Activated T-cell treated with anti-CD3 and anti-CD28 coated beads for 48 hours (primary cell): ENCODE data around the gene BCL11B.

Experiments used
- DNase-seq: peaks from one replicate; pipeline ENCODE4 v3.0.0-alpha.2; 2020; ENCODE audit warnings: low read depth

BCL11B gene

DNA sequence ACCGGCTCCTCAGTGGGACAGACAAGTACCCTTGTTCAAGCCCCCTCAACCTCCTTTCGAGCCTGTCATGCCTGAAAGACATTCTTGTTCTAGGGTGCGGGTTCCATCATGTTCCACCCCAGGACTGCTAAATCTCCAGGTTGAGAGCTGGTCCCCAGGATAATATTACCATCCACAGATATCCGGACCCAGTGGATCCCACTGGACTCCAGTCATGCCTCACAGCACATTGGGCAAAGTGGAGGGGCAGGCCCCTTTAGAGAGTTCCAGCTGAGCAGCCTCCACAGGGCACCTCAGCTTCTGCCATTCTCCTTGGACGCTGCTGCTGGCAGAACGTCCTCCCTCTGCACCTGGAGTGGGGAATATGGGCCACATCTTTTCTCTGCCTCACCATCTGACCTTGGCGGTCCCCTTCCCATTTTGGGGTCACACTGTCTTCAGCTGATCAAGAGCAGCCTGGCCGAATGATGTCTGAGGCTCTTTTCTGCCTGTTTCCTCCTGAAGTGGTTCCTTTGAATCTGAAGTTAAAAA, 137.4 kb downstream of the BCL11B start:
- no peak for DNase-seq

DNA sequence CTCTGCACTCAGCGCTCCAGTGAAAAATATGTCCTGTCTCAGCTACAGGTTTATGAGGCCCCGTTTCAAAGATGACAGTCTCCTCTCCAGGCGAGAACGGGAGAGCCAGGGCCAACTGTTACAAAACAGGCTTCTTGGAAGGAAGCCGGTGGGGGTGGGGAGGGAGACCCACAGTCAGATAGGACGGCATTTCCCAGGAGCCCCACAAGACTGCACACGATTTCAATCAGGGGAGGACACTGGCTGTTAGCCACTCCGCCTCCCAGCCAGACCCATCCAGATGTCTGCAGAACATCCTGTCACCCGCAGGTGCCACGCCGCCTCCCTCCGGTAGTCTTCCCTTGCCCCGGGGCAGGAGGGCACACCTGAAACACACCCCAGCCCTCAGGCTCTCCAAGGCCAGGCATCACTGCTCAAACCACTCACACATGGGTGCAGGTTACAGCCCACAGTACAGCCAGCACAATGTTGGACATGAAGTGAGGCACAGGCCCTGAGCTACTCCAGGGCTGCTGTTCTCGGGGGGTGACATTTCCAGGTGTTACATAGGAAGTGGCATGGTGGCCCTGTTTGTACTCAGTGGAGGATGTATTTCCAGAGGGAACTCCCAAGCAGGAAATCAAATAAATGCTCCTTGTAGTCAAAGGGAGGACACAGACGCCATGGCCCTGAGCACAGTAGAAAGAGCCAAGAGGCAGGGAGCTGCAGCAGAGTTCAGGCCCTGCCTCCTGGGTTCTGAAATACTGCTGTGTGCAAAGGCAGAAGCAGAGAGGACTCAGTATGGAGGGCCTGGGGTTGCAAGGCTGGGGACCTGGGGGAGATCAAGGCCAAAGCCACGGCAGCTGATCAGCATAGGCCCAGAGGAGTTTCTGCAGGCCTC, 138.1 kb downstream of the BCL11B start:
- DNase-seq: no peak

DNA sequence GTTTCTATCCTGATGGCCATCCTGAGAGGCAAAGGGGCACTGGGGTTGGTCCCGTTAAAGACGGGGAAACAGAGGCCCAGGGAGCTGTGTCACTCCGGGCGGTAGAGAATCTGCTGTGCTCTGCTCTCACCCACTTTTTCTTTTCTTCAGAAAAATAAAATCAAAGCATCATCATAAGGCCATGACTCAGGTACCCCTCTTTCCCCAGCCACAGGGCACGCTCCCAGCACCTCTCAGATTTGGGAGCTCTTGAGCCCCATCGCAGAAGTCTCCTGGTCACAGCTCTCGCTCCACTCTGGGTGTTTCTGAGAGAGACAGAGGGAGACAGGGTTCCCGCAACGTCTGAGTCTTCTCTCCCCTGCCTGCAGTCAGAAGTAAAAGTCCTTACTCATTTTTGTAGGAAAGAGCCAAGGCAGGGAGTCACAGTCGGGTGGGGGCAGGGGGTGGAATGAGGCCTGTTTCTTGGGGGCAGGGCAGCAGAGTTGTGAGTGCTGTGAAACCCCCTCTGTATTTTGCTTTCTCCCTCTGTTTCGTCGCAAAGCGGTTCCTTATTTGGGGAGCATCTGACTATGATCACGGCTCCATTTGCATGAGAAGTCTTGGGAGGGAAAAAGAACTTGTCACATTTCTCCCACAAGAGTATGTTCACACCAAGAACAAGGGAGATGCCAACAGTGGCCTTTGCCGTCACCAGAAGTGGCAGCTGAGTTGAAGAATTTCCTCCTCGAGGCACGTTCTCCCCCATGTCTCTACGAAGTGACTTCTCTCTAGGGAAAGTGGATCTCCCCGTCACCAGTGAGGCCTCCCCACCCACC, 139.0 kb downstream of the BCL11B start:
- DNase-seq: no peak

DNA sequence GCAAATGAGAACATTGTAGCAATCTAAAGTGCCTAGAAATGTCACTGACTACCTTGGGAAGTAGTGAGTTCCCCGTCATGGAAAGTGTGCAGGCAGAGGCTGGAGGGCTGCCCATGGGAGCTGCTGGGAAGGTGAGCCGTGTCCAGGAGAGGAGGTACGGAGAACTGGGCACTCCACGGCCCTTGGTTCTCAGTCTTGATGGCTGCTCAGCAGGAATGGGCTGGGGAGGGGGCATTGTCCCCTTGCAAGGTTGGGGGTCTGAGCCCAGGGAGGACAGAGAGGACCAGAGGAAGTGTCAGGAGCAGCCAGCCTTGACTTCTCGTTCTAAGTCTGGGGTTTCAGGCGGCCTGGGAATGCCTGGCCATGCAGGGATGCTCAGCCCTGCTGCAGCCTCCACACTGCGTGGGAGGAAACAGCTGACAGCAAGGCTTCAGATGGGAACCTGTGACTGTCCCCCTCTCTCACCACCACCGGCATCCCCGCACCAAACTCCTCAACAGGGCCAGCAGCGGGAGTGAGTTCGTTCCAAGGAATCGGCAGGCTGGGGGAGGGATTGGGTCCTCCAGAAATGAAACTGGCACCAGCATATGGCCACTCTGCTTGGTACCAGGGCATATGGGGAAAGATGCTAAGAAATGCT, 140.2 kb downstream of the BCL11B start:
- DNase-seq: no peak

DNA sequence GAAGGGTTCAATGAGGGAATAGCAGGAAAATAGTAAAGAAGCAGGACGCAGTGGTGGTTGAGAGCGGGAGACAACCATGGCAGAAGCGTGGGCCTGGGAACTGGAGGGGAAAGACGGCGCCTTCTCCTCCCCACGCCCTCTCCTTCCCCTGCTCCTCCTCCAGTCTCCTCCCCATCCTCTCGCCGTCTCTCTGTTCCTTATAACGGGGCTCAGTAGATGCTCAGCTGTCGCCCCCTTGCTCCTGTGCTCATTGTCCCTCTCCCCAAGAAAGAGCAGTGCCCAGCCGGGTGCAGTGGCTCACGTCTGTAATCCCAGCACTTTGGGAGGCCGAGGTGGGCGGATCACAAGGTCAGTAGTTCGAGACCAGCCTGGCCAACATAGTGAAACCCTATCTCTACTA, 142.0 kb downstream of the BCL11B start:
- no peak for DNase-seq

DNA sequence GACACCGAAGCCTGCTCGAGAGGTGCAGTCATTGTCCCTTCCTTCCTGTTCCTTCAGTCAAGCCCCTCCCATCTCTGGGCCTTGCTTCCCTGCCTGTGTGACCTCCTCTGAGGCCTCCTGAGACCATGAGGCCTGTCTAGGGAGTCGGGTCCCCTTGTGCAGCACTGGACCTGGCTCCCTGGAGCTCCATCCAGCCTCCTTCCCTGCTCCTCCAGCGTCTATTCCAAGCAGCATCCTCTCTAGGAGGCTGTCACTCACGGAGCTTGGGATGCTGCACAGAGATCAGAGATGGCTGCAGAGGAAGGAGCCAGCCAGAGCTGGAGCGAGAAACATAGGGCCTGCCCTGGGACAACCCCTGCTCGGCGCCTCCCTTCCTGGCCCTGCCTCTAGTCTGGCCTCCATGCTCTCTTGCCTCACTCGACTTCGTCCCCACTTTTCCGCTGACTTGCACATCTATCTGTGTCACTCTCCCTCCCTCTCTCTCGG, 142.7 kb downstream of the BCL11B start:
- DNase-seq: no peak

DNA sequence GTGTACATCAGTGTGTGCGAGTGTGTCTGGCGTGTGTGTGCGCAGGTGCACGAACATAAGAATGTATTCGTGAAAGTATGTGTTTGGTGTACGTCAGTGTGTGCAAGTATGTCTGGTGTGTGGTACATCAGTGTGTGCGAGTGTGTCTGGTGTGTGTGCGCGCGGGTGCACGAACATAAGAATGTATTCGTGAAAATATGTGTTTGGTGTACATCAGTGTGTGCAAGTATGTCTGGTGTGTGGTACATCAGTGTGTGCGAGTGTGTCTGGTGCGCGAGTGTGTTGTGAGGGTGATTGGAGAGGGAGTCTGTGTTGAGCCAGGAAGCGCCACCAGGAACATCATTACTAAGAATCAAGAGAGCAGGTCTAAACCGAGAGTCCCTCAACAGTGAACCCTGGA, 143.8 kb downstream of the BCL11B start:
- no peak for DNase-seq

DNA sequence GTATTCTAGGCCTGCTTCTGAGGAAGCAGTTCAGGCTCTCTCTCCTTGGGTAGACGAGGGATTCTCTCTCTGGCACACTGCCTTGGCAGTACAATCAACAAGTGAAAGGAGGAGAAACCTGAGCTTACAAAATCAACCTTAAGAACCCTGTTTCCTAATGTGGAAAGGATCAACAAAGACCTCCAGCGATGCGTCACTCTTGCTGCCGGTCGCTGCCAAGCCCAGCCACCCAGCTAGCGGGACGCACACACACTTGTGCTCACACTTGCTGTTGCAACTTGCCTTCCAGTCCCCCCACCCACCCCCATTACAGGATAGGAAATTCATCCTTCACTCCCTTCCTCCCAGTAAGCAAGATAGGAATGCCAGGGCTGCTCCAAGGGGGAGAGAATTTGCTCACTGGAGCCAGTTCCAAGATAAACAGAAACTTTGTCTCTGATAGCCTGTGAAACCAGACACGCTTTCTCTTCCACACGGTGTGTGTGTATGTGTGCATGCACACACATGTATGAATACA, 144.3 kb downstream of the BCL11B start:
- no peak for DNase-seq

DNA sequence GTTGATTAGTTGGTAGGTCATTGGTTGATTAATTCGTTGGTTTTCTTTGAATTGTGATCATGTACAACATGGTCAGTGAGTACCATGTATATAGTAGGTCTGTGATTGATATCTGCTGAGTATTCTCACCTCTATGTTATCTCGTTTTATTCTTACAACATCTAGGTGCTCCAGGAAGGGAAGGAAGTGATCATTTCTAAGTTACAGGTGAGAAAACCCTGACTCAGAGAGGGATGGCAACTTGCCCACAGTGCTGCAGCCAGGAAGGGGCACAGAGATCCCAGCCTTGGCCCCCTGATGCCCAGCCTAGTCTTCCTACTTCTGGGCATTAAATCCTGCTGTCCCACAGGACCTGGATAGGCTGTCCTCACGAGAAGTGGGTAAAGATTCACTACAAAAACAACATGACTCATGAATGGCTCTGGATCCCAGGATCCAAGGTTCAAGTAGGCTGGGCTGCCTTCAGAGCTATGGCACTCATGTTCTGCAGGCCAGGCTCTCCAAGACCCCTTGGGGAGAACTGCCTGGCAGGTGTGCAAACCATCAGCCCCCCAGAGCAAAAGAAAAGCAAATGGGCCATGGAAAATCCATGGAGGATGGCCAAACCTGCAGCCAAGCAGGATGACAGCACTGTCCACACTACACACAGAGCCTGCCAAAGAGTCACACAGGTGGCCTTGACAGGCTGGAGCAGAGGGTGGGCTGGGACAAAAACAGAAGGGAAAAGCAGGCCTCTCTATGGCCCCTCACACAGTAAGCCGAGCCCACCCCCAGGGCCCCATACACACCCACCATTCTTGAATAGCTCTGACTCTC, 146.2 kb downstream of the BCL11B start:
- DNase-seq: no peak

DNA sequence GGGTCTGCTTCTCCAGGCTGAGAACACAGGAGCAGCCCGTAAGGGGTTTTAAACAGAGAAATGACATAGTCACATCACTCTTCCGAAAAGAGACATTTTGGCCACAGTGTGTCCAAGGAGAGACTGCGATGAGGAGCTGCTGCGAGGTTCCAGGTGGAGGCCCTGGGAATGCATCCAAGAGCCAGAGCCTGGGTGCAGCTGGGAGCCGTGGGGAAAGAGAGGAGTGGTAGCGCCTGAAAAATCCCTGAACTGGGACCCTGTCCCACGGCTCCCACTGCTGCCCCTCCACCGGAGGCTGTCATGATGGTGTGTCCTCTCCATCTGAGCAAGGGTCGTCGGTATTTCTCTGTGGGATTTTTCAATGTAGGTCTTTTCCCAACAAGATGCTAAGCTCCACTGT, 146.9 kb downstream of the BCL11B start:
- DNase-seq: no peak

DNA sequence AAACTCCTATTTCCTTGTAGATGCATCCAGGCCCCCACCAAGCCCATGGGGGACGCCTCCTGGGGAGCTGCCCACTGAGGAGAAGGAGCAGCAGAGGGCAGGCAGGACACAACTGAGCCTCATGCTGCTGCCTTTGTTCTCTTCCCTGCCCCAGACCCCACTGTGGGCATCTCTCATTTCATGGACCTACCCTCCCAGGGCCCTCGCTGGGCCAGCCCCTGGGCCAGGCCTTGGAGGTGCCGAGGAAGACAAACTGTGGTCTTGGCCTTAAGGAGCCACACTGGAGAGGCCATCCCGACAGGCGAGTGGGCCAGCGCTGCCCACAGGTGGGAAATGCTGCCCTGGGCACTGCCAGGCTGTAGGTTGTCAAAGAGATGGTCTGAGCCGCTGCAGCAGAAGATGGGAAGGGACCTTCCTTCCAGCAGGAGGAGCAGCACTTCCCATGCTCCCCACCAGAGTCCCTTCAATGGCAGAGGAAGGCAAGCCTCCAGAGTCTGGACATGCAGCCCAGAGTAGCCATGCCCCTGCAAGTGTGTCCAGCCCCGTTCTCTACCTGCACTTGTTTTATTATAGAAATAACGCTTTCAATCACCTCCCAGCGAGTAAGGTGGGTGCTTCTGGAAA, 147.4 kb downstream of the BCL11B start:
- DNase-seq: no peak

DNA sequence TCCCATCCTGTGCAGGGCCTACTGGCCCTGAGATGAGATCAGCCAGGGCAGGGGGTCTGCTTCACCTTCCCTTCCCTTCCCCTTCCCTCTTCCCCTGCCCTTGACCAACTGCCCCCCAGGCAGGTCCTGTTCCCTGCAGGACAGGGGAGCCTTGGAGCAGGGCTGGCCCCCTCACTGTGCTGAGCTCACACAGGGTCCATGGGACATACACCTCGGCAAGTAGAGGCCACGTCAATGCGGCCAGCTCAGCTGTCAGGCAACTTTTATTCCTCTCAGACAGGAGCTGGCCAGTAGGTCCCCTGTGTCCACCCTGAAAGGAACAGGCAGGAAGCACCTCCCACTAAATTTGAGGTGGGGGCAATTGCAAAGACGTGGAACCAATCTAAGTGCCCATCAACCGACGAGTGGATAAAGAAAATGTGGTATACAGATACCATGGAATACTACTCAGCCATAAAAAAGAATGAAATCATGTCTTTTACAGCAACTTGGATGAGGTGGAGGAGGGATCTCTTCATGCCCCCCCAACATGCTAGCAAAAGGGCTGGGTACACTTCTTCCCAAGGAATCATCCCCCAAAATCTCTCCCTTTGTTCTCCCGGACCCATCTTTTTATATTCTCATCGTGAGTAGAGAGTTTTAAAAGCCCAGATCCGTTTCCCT, 148.7 kb downstream of the BCL11B start:
- no peak for DNase-seq

DNA sequence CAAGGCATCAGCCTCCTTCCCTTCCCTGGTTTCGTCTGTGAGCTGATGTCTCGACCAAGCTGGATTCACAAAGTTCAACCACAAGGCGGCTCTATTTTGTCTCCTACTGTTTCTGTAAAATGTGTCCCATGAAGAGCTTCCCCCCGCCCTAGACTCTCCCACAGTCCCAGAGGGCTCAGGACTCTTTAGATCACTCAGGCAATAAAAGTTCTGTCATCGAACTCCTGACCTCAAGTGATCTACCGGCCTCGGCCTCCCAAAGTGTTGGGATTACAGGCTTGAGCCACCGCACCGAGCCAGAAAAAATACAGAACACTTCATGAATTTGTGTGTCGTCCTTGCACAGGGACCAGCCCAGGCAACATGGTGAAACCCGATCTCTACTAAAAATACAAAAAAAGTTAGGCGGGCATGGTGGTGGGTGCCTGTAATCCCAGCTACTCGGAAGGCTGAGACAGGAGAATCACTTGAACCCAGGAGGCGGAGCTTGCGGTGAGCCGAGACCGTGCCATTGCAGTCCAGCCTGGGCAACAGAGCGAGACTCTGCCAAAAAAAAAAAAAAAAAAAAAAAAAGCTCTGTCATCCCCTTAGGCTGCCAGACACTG, 149.4 kb downstream of the BCL11B start:
- DNase-seq: no peak

DNA sequence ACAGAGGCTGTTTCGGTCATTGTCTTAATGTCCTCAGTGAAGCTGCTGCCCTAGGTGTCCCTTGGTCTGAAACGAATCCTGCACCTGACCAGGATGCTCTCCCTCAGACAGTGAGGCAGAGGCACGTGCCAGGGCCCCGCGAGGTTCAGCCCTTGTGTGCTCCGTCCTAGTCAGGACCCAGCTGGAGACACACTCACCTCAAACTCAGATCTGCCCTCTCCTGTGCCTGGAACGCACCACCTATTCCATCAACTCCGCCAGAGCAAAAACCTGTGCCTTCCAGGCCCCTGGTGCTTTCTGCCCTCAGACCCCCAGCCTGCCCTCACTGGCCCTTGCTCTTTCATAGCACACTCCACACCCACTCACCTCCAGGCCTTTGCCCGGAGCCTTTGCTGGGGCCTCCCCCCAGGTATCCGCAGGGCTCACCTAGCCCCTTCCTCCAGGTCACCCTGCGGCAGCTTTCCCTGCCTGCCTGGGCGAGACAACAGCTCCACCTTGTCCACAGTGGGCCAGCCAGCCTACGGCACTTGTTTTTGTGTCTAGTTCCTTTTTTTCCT, 150.6 kb downstream of the BCL11B start:
- no peak for DNase-seq

DNA sequence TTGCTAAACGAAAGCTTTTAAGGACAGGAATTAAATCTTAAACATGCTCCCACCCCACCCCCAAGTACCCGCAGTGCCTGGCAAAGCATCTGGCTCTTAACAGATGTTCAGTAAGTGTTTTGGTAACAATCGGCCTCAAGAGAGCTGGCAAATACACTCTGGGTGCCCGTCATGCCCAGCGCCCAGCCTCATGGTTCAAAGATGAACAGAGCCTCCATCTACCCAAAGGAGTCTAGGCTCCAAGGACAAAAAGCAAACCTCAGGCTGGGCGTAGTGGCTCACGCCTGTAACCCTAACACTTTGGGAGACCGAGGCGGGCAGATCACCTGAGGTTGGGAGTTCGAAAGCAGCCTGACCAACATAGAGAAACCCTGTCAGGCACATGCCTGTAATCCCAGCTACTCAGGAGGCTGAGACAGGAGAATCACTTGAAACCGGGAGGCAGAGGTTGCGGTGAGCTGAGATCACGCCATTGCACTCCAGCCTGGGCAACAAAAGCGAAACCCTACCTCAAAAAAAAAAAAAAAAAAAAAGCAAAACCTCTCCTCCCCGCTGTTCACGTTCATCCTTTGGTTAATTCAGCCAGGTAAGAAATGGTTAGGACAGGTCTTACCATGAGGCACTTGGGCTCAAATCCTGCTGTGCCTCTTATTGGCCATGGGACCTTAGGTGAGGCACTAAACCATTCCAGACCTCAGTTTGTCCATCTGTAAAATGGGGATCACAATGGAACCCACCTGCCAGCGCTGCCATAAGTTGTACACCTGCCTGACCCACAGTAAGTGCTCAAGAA, 151.3 kb downstream of the BCL11B start:
- no peak for DNase-seq

DNA sequence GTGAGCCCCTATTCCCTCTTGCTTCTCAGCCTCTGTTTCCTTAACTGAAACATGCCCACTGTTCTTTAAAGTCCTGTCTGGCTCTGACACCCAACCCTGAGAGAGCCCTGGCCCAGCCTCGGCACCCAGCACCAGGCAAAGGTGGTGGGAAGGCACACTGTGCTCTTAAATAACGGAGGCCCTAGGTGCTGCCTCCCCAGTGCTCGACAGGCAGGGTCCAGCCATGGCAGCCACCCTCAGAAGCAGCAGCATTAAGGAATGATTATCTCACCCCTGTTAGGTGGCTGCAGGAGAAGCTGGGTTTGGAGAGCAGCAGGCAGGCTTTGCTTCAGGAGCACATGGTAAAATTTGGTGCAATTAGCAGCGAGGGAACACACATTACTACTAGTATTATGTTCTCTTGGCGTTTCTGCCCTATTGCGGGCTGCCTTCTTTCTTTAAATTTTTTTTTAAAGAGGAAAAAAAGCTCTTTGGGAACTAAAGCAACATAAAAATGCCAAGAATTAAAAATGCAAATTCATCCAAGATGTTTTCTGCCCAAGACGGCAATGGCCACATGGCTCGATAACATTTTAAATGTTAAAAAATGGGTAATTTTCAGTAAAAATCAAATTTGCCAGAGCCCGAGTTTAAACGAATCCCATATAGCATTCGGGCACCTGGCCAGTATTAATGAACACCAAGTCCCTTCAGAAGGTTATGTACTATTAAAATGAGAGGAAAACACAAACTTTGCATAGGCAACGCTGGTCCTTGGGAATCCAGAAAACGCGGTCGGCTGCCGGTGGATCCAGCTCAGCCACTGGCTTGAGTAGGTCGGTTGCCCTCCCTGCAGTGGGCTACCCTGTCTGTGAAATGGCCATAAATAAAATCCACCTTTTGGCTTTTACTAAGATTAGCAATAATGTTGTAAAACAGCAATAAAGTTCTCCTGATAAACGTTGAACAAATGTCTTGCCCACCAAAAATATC, 152.2 kb downstream of the BCL11B start:
- DNase-seq: no peak
